GM23338 (cell line): ENCODE results near the gene APBB1. TPM values are rescaled to one million over a fixed set of nuclear protein-coding genes. Genes with fewer than 3 reads are reported as not detected.

Experiments used
- ATAC-seq: fragments of 200-7000 bp; cut with Tn5 transposase; 3 replicates; pipeline ENCODE4 v1.9.1; 2020
- DNase-seq: peaks from one replicate; pipeline ENCODE4 v3.0.0-alpha.2; 2015; ENCODE audit warnings: low spot score
- H2AFZ ChIP-seq: fragments of 200-600 bp; sonication (generic); 2 replicates; pipeline ENCODE4 v1.8.0; 2016; ENCODE audit warnings: antibody characterized with exemption, mild to moderate bottlenecking, moderate library complexity
- H3F3A ChIP-seq: fragments of 200-600 bp; sonication (generic); replicated peaks from 2 replicates; pipeline ENCODE4 v1.8.0; 2017; ENCODE audit warnings: antibody characterized with exemption, mixed run types, low read depth
- H3K27ac ChIP-seq: fragments of 200-600 bp; sonication (generic); 2 replicates; pipeline ENCODE4 v1.6.1; 2016; ENCODE audit warnings: low read depth
- H3K27me3 ChIP-seq: fragments of 200-600 bp; sonication (generic); 2 replicates; pipeline ENCODE4 v1.8.0; 2016; ENCODE audit warnings: mild to moderate bottlenecking, mixed run types, moderate library complexity; ENCODE audit not compliant: insufficient read depth
- H3K36me3 ChIP-seq: fragments of 200-600 bp; sonication (generic); 2 replicates; pipeline ENCODE4 v1.8.0; 2016; ENCODE audit warnings: mild to moderate bottlenecking; ENCODE audit not compliant: insufficient read depth
- H3K4me1 ChIP-seq: fragments of 200-600 bp; sonication (generic); 2 replicates; pipeline ENCODE4 v1.8.0; 2016; ENCODE audit warnings: mild to moderate bottlenecking, moderate library complexity; ENCODE audit not compliant: insufficient read depth
- H3K4me2 ChIP-seq: fragments of 200-600 bp; sonication (generic); 2 replicates; pipeline ENCODE4 v1.7.1; 2017; ENCODE audit warnings: mixed run types
- H3K4me3 ChIP-seq: fragments of 200-600 bp; sonication (generic); 2 replicates; pipeline ENCODE4 v1.6.1; 2016; ENCODE audit warnings: mixed run types
- H3K79me2 ChIP-seq: fragments of 200-600 bp; sonication (generic); replicated peaks from 2 replicates; pipeline ENCODE4 v1.8.0; 2017; ENCODE audit warnings: mild to moderate bottlenecking; ENCODE audit not compliant: insufficient read depth
- H3K9me2 ChIP-seq: fragments of 200-600 bp; sonication (generic); 2 replicates; pipeline ENCODE4 v1.8.0; 2017; ENCODE audit not compliant: insufficient read depth
- H4K20me1 ChIP-seq: fragments of 200-600 bp; sonication (generic); replicated peaks from 2 replicates; pipeline ENCODE4 v1.8.0; 2017; ENCODE audit warnings: mild to moderate bottlenecking; ENCODE audit not compliant: insufficient read depth
- H3K27ac Mint-ChIP-seq: 2 replicates; pipeline ENCODE4 v1.8.0; 2020; ENCODE audit warnings: inconsistent platforms, mild to moderate bottlenecking, moderate library complexity, mixed read lengths
- H3K27me3 Mint-ChIP-seq: 3 replicates; pipeline ENCODE4 v1.8.0; 2022; ENCODE audit warnings: low read depth, mild to moderate bottlenecking, moderate library complexity, mixed read lengths, inconsistent platforms; ENCODE audit not compliant: insufficient read depth, poor library complexity
- H3K36me3 Mint-ChIP-seq: 3 replicates; pipeline ENCODE4 v1.8.0; 2021; ENCODE audit warnings: low read depth, mild to moderate bottlenecking, inconsistent platforms, moderate library complexity, mixed read lengths
- H3K4me1 Mint-ChIP-seq: 3 replicates; pipeline ENCODE4 v1.8.0; 2020; ENCODE audit warnings: mild to moderate bottlenecking, inconsistent platforms, mixed read lengths
- H3K4me3 Mint-ChIP-seq: 3 replicates; pipeline ENCODE4 v1.8.0; 2021; ENCODE audit warnings: moderate library complexity, mild to moderate bottlenecking, inconsistent platforms, mixed read lengths
- H3K9me3 Mint-ChIP-seq: 3 replicates; pipeline ENCODE4 v1.8.0; 2020; ENCODE audit warnings: moderate library complexity, mild to moderate bottlenecking, inconsistent platforms, mixed read lengths
- CREB1 ChIP-seq: fragments of 250-450 bp; sonication (Bioruptor Pico); IDR thresholded peaks from 2 replicates; pipeline ENCODE4 v1.5.0; 2020; ENCODE audit warnings: low read depth, mild to moderate bottlenecking, moderate library complexity
- ZNF114 ChIP-seq: fragments of 250-450 bp; sonication (Bioruptor Pico); IDR thresholded peaks from 2 replicates; pipeline ENCODE4 v1.5.0; 2020; ENCODE audit warnings: mild to moderate bottlenecking, moderate library complexity
- ZNF331 ChIP-seq: fragments of 250-450 bp; sonication (Bioruptor Pico); IDR thresholded peaks from 2 replicates; pipeline ENCODE4 v1.5.0; 2020; ENCODE audit warnings: low read depth, mild to moderate bottlenecking, moderate library complexity
- ZNF462 ChIP-seq: fragments of 250-450 bp; sonication (Bioruptor Pico); IDR thresholded peaks from 2 replicates; pipeline ENCODE4 v1.5.0; 2020; ENCODE audit warnings: mild to moderate bottlenecking, moderate library complexity
- polyA plus RNA-seq: library from polyadenylated mRNA; unstranded; fragments of >200 nt; fragmentation: Nextera tagmentation; extraction: Ambion mirVana; gene quantifications from 2 replicates; pipeline ENCODE4 v1.2.1, GENCODE V29; 2016
- total RNA-seq: library from RNA; depleted of rRNA; stranded (reverse); fragments of >200 nt; shearing (Covaris generic); gene quantifications from 2 replicates; pipeline ENCODE4 v1.2.3, GENCODE V29; 2014
- TF ChIP-seq, protein P1 (sequence below), 2 experiments: fragments of 200-600 bp in 1 of 2; sonication (generic) in 1 of 2; conservative IDR thresholded peaks; 2 replicates each; pipeline versions ENCODE4 v1.5.1 to v1.6.1; 2016 to 2017; ENCODE audit warnings: antibody characterized with exemption in 2 of 2, low read depth in 2 of 2, mild to moderate bottlenecking in 2 of 2, moderate library complexity in 1 of 2

Gene APBB1
- total and polyA plus RNA-seq, 2 experiments from 2014 or later, result 10.6 to 24.7 TPM

DNA sequence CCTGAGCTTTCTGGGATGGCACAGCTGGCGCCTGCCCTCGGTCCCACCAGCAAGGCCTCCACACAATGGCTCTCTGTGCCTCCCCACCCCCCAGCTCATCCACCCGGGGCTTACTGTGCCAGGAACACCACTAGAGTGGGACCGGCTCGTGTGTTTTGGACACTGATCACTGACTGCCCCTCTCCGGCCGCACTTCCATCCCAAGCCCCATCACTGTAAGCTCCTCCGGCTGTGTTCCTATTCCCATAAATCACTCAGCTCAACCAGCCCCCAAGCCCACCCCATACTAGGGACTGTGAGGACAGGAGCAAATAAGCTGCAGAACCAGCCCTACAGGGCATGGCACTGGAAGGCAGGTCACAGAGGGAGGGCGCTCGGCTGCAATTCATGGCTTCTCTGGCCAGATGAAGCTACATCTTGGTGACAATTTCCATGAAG, 7.3 kb downstream of the APBB1 start:
- Mint-ChIP-seq H3K9me3 (no peaks in the 10 kb centered on the region), H3K27ac (no peak overlapping the region), H3K4me3 (no peak overlapping the region), H3K36me3 (no peaks in the 10 kb centered on the region), H3K27me3 (peaks cover 2% of the 10 kb centered on the region), H3K4me1 (peaks cover 7% of the 10 kb centered on the region; the same call in 2 of the 3 replicates)
- no peak overlapping the region for H3K4me3 ChIP-seq
- no peaks in the 10 kb centered on the region for H3K36me3 ChIP-seq
- TF ChIP-seq CREB1 (CRISPR knock-in tag), result no peak
- TF ChIP-seq, protein P1, sequence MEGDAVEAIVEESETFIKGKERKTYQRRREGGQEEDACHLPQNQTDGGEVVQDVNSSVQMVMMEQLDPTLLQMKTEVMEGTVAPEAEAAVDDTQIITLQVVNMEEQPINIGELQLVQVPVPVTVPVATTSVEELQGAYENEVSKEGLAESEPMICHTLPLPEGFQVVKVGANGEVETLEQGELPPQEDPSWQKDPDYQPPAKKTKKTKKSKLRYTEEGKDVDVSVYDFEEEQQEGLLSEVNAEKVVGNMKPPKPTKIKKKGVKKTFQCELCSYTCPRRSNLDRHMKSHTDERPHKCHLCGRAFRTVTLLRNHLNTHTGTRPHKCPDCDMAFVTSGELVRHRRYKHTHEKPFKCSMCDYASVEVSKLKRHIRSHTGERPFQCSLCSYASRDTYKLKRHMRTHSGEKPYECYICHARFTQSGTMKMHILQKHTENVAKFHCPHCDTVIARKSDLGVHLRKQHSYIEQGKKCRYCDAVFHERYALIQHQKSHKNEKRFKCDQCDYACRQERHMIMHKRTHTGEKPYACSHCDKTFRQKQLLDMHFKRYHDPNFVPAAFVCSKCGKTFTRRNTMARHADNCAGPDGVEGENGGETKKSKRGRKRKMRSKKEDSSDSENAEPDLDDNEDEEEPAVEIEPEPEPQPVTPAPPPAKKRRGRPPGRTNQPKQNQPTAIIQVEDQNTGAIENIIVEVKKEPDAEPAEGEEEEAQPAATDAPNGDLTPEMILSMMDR (conservative IDR thresholded peaks at IDR 0.05; ENCODE audit: low read depth in 2 of 2), result 0 out of 4 replicates have a peak, but pooled peaks of 1 of the 2 experiments have one; percentile 10
- TF ChIP-seq ZNF114 (CRISPR knock-in tag), result no peak
- TF ChIP-seq ZNF462 (CRISPR knock-in tag), result no peak
- no peak for TF ChIP-seq ZNF331 (CRISPR knock-in tag)
- H3K4me1 ChIP-seq, result no peaks in the 10 kb centered on the region
- H4K20me1 ChIP-seq, result no peaks in the 10 kb centered on the region
- H3K27me3 ChIP-seq, result no peaks in the 10 kb centered on the region
- no peak overlapping the region for H3K27ac ChIP-seq
- DNase-seq (no peak), ATAC-seq (no peak)
- H2AFZ ChIP-seq, result no peak overlapping the region
- H3K4me2 ChIP-seq, result no peak overlapping the region
- no peaks in the 10 kb centered on the region for H3F3A ChIP-seq
- no peaks in the 10 kb centered on the region for H3K9me2 ChIP-seq
- H3K79me2 ChIP-seq, result no peaks in the 10 kb centered on the region
